Lower leg skin (tissue), 3 donors: ENCODE data around the gene PPP1R15B.

ENCODE experiments used
- CTCF ChIP-seq, 3 donors: fragments of 450-650 bp; IDR thresholded peaks; one replicate each; pipeline ENCODE4 v1.5.1; 2016; ENCODE audit warnings: antibody characterized with exemption in 3 of 3, mild to moderate bottlenecking in 3 of 3, moderate library complexity in 2 of 3
- POLR2A ChIP-seq, 2 donors: fragments of 450-650 bp; IDR thresholded peaks; one replicate each; pipeline ENCODE4 v1.6.1; 2016 to 2017; ENCODE audit warnings: antibody characterized with exemption in 2 of 2, mild to moderate bottlenecking in 1 of 2, moderate library complexity in 1 of 2

- TF ChIP-seq POLR2A (IDR thresholded peaks at IDR 0.05), result no peak
- no peak for TF ChIP-seq CTCF (IDR thresholded peaks at IDR 0.05)
Observed at GRCh38 chr1:204454476-204454875, 42.9 kb upstream of the PPP1R15B start.
